SK-N-SH treated with all-trans-retinoic acid at 6 μM for 48 hours (cell line): Measurements from ENCODE around the gene DDAH1.
A peak's percentile ranks its signal among the peaks of the same experiment; 100 is the strongest.

Experiments
- ATAC-seq: fragments of 200-7000 bp; cut with Tn5 transposase; 3 replicates; pipeline ENCODE4 v1.9.1; 2020; ENCODE audit warnings: mild to moderate bottlenecking, moderate library complexity
- ARNTL ChIP-seq: fragments of 450-650 bp; formaldehyde crosslinking; IDR thresholded peaks from 2 replicates; pipeline ENCODE4 v1.5.0; 2020; ENCODE audit warnings: low read depth, mild to moderate bottlenecking, moderate library complexity, borderline replicate concordance
- BACH2 ChIP-seq: fragments of 250-450 bp; sonication (Bioruptor Pico); IDR thresholded peaks from 2 replicates; pipeline ENCODE4 v1.9.0; 2021; ENCODE audit warnings: mild to moderate bottlenecking, borderline replicate concordance
- CSDC2 ChIP-seq: fragments of 250-450 bp; sonication (Bioruptor Pico); IDR thresholded peaks from 2 replicates; pipeline ENCODE4 v1.5.0; 2020; ENCODE audit warnings: mild to moderate bottlenecking, moderate library complexity
- CSRNP3 ChIP-seq: fragments of 250-450 bp; sonication (Bioruptor Pico); IDR thresholded peaks from 2 replicates; pipeline ENCODE4 v1.5.1; 2021; ENCODE audit warnings: mild to moderate bottlenecking, moderate library complexity
- ESRRG ChIP-seq: fragments of 250-450 bp; sonication (Bioruptor Pico); IDR thresholded peaks from 2 replicates; pipeline ENCODE4 v1.6.1; 2021; ENCODE audit warnings: mild to moderate bottlenecking
- GLIS3 ChIP-seq: fragments of 250-450 bp; sonication (Bioruptor Pico); IDR thresholded peaks from 2 replicates; pipeline ENCODE4 v1.5.0; 2020; ENCODE audit warnings: mild to moderate bottlenecking, moderate library complexity
- ISL1 ChIP-seq: fragments of 250-450 bp; sonication (Bioruptor Pico); IDR thresholded peaks from 2 replicates; pipeline ENCODE4 v2.1.2; 2022; ENCODE audit warnings: mild to moderate bottlenecking, moderate library complexity
- OSR1 ChIP-seq: fragments of 250-450 bp; sonication (Bioruptor Pico); IDR thresholded peaks from 2 replicates; pipeline ENCODE4 v1.8.0; 2022; ENCODE audit warnings: moderate library complexity, mild to moderate bottlenecking, inconsistent platforms
- POU6F1 ChIP-seq: fragments of 250-450 bp; sonication (Bioruptor Pico); IDR thresholded peaks from 2 replicates; pipeline ENCODE4 v1.8.0; 2021; ENCODE audit warnings: low read depth, mild to moderate bottlenecking, moderate library complexity, borderline replicate concordance
- PPARA ChIP-seq: fragments of 250-450 bp; sonication (Bioruptor Pico); IDR thresholded peaks from 2 replicates; pipeline ENCODE4 v1.5.0; 2020; ENCODE audit warnings: mild to moderate bottlenecking, borderline replicate concordance
- RARB ChIP-seq: fragments of 250-450 bp; sonication (Bioruptor Pico); IDR thresholded peaks from 2 replicates; pipeline ENCODE4 v1.8.0; 2021; ENCODE audit warnings: mild to moderate bottlenecking, moderate library complexity
- SNAI2 ChIP-seq: fragments of 250-450 bp; sonication (Bioruptor Pico); IDR thresholded peaks from 2 replicates; pipeline ENCODE4 v1.5.0; 2020; ENCODE audit warnings: mild to moderate bottlenecking, moderate library complexity
- TCF4 ChIP-seq: fragments of 250-450 bp; sonication (Bioruptor Pico); IDR thresholded peaks from 2 replicates; pipeline ENCODE4 v1.8.0; 2021; ENCODE audit warnings: mild to moderate bottlenecking, moderate library complexity, borderline replicate concordance
- TOX ChIP-seq: fragments of 250-450 bp; sonication (Bioruptor Pico); IDR thresholded peaks from 2 replicates; pipeline ENCODE4 v1.8.0; 2021; ENCODE audit warnings: mild to moderate bottlenecking, moderate library complexity, borderline replicate concordance
- TSHZ2 ChIP-seq: fragments of 250-450 bp; sonication (Bioruptor Pico); IDR thresholded peaks from 2 replicates; pipeline ENCODE4 v1.5.0; 2020; ENCODE audit warnings: mild to moderate bottlenecking, moderate library complexity
- ZC3H10 ChIP-seq: fragments of 250-450 bp; sonication (Bioruptor Pico); IDR thresholded peaks from 2 replicates; pipeline ENCODE4 v1.5.1; 2021; ENCODE audit warnings: mild to moderate bottlenecking, moderate library complexity
- ZFP3 ChIP-seq: fragments of 250-450 bp; sonication (Bioruptor Pico); IDR thresholded peaks from 2 replicates; pipeline ENCODE4 v1.5.0; 2020; ENCODE audit warnings: mild to moderate bottlenecking, moderate library complexity
- ZFP30 ChIP-seq: fragments of 450-650 bp; formaldehyde crosslinking; IDR thresholded peaks from 2 replicates; pipeline ENCODE4 v1.5.0; 2022; ENCODE audit warnings: mild to moderate bottlenecking, moderate library complexity
- ZNF70 ChIP-seq: fragments of 450-650 bp; formaldehyde crosslinking; IDR thresholded peaks from 2 replicates; pipeline ENCODE4 v1.5.0; 2020; ENCODE audit warnings: mild to moderate bottlenecking, moderate library complexity
- ZNF8 ChIP-seq: fragments of 450-650 bp; formaldehyde crosslinking; IDR thresholded peaks from 2 replicates; pipeline ENCODE4 v1.5.0; 2020; ENCODE audit warnings: mild to moderate bottlenecking, moderate library complexity

Gene DDAH1

GRCh38 chr1:85318217-85318616 is 146.7 kb downstream of the DDAH1 start:
- no peak for ATAC-seq
- TF ChIP-seq ZFP30 (CRISPR knock-in tag) (no peak), CSDC2 (CRISPR knock-in tag) (0 out of 2 replicates have a peak, but pooled peaks have one; percentile 36)
- TF ChIP-seq, all 23 proteins: peak for 1

GRCh38 chr1:85317560-85317959 is 147.4 kb downstream of the DDAH1 start:
- TF ChIP-seq ZNF70 (CRISPR knock-in tag) (no peak), ESRRG (CRISPR knock-in tag) (no peak), POU6F1 (CRISPR knock-in tag) (no peak), RARB (CRISPR knock-in tag) (no peak)
- no peak for ATAC-seq

GRCh38 chr1:85316321-85316720 is 148.6 kb downstream of the DDAH1 start:
- ATAC-seq, result no peak
- TF ChIP-seq ZC3H10 (CRISPR knock-in tag) (no peak), ESRRG (CRISPR knock-in tag) (no peak), TSHZ2 (no peak), ZNF70 (CRISPR knock-in tag) (no peak), GLIS3 (no peak), TOX (CRISPR knock-in tag) (no peak)

- ATAC-seq, result no peak
- peak; percentile 46; the same call in 1 of the 2 replicates for TF ChIP-seq CSDC2 (CRISPR knock-in tag)
- TF ChIP-seq SNAI2 (CRISPR knock-in tag), result no peak
- peak; percentile 53 for TF ChIP-seq ISL1 (CRISPR knock-in tag)
These were observed 149.2 kb downstream of the DDAH1 start for GRCh38 chr1:85315789-85316188.

GRCh38 chr1:85314726-85315125 is 150.2 kb downstream of the DDAH1 start:
- TF ChIP-seq ARNTL (CRISPR knock-in tag), result no peak
- TF ChIP-seq ZNF8 (CRISPR knock-in tag), result no peak
- no peak for TF ChIP-seq SNAI2 (CRISPR knock-in tag)
- TF ChIP-seq CSDC2 (CRISPR knock-in tag), result no peak
- TF ChIP-seq OSR1 (CRISPR knock-in tag), result no peak
- no peak for TF ChIP-seq BACH2 (CRISPR knock-in tag)
- no peak for TF ChIP-seq CSRNP3 (CRISPR knock-in tag)
- TF ChIP-seq ZNF70 (CRISPR knock-in tag), result no peak
- TF ChIP-seq GLIS3, result no peak
- TF ChIP-seq PPARA (CRISPR knock-in tag), result no peak
- no peak for TF ChIP-seq TCF4 (CRISPR knock-in tag)
- TF ChIP-seq, all 23 proteins: peak for 0
- peak; percentile 75 for ATAC-seq

- peak; percentile 87 for ATAC-seq
- TF ChIP-seq ZFP30 (CRISPR knock-in tag), result no peak
- TF ChIP-seq ISL1 (CRISPR knock-in tag), result peak; percentile 56
- TF ChIP-seq POU6F1 (CRISPR knock-in tag), result no peak
- TF ChIP-seq TSHZ2, result no peak
- no peak for TF ChIP-seq ZNF8 (CRISPR knock-in tag)
- no peak for TF ChIP-seq ZFP3
- no peak for TF ChIP-seq ZC3H10 (CRISPR knock-in tag)
- TF ChIP-seq ZNF70 (CRISPR knock-in tag), result no peak
These were observed 150.9 kb downstream of the DDAH1 start for GRCh38 chr1:85313888-85314696.
